Left renal cortex interstitium (tissue), 4 donors: ENCODE measurements around the gene ARMC5. TPM values are rescaled to one million over a fixed set of nuclear protein-coding genes. Genes with fewer than 3 reads are reported as not detected.
"Not testable (repeated sequence)": the region's sequence is repeated elsewhere in the genome, so short reads cannot be mapped to it uniquely, and the experiment has no call there.

ENCODE experiments used
- DNase-seq, 4 donors: peaks; one replicate each; pipeline ENCODE4 v3.0.0-alpha.2; 2013; ENCODE audit warnings: low read depth in 4 of 4, low spot score in 2 of 4, missing footprints in 1 of 4
- polyA plus RNA-seq, 4 donors: library from polyadenylated mRNA; unstranded; fragments of 120-200 nt; gene quantifications; one replicate each; pipeline ENCODE4 v1.2.1, GENCODE V29; 2013; ENCODE audit not compliant: insufficient read length in 4 of 4

Gene ARMC5
- polyA plus RNA-seq, 4 donors: 9.5 to 17.5 (median 14.8) TPM

- DNase-seq: no peak
Observed at GRCh38 chr16:31435341-31436220, 23.7 kb upstream of the ARMC5 start.

GRCh38 chr16:31436221-31437045, 22.9 kb upstream of the ARMC5 start:
- no peak for DNase-seq

GRCh38 chr16:31438414-31438813, 20.9 kb upstream of the ARMC5 start:
- no peak for DNase-seq

GRCh38 chr16:31439023-31439422, 20.3 kb upstream of the ARMC5 start:
- not testable (repeated sequence) for DNase-seq

GRCh38 chr16:31439519-31439918, 19.8 kb upstream of the ARMC5 start:
- DNase-seq: no peak

- no peak for DNase-seq
Observed at GRCh38 chr16:31440516-31441184, 18.7 kb upstream of the ARMC5 start.

- no peak for DNase-seq
Observed at GRCh38 chr16:31441956-31442355, 17.3 kb upstream of the ARMC5 start.

GRCh38 chr16:31445931-31446330, 13.4 kb upstream of the ARMC5 start:
- DNase-seq: not testable (repeated sequence)

GRCh38 chr16:31451201-31451600, 8.1 kb upstream of the ARMC5 start:
- DNase-seq: no peak

- no peak for DNase-seq
Observed at GRCh38 chr16:31451681-31452351, 7.5 kb upstream of the ARMC5 start.

- DNase-seq: no peak
Observed at GRCh38 chr16:31452631-31453106, 6.6 kb upstream of the ARMC5 start.

- no peak for DNase-seq
Observed at GRCh38 chr16:31453255-31454204, 5.8 kb upstream of the ARMC5 start.

GRCh38 chr16:31455601-31456314, 3.5 kb upstream of the ARMC5 start:
- DNase-seq: no peak

- no peak for DNase-seq
Observed at GRCh38 chr16:31456988-31457360, 2.3 kb upstream of the ARMC5 start.

- DNase-seq: no peak
Observed at GRCh38 chr16:31458073-31458843, 1.0 kb upstream of the ARMC5 start.

- DNase-seq: peak; percentile 94 to 99 (median 98)
Observed at GRCh38 chr16:31459687-31460581, 633 bp downstream of the ARMC5 start.

GRCh38 chr16:31460582-31461002, 1.3 kb downstream of the ARMC5 start:
- DNase-seq: no peak
